IMR-90 (cell line): ENCODE results near the gene ALG13. TPM values are rescaled to one million over a fixed set of nuclear protein-coding genes. Genes with fewer than 3 reads are reported as not detected.

Experiments
- ATAC-seq: fragments of 200-7000 bp; cut with Tn5 transposase; 2 replicates; pipeline ENCODE4 v1.9.1; 2020; ENCODE audit warnings: low read depth, mild to moderate bottlenecking, moderate library complexity
- BruUV-seq: library from RNA; stranded (reverse); fragments of 400-500 nt; replicated peaks from 2 replicates; lab custom pipeline; 2021; lab: Mats Ljungman, UMichigan
- CTCF ChIA-PET: fragments of 300-600 bp; formaldehyde crosslinking; extraction: SDS; loops from one replicate; lab custom pipeline; 2021; ENCODE audit warnings: antibody characterized with exemption; lab: Yijun Ruan, JAX
- POLR2A ChIA-PET: fragments of 300-600 bp; sonication (Branson Sonifier 250); formaldehyde crosslinking; loops from one replicate; lab custom pipeline; 2022; ENCODE audit warnings: antibody characterized with exemption; ENCODE audit not compliant: unreplicated experiment; lab: Charles Lee
- DNase-seq: peaks from one replicate; pipeline ENCODE4 v3.0.0; 2013
- H2AFZ ChIP-seq: replicated peaks from 2 replicates; pipeline ENCODE3; 2013; ENCODE audit warnings: low read length, mild to moderate bottlenecking; ENCODE audit not compliant: poor library complexity
- H2AK5ac ChIP-seq: 2 replicates; pipeline ENCODE4 v1.6.1; 2013; ENCODE audit warnings: low read depth, low read length, inconsistent platforms
- H2AK9ac ChIP-seq: replicated peaks from 2 replicates; pipeline ENCODE3; 2013; ENCODE audit warnings: mild to moderate bottlenecking, low read depth, low read length, moderate library complexity; ENCODE audit not compliant: poor library complexity
- H2BK120ac ChIP-seq: 2 replicates; pipeline ENCODE4 v1.6.1; 2013; ENCODE audit warnings: low read depth, low read length, inconsistent platforms
- H2BK15ac ChIP-seq: 3 replicates; pipeline ENCODE4 v1.6.1; 2013; ENCODE audit warnings: low read depth, low read length, inconsistent platforms
- H2BK20ac ChIP-seq: 2 replicates; pipeline ENCODE4 v1.6.1; 2013; ENCODE audit warnings: low read depth, mild to moderate bottlenecking, inconsistent platforms, low read length, moderate library complexity
- H2BK5ac ChIP-seq: 2 replicates; pipeline ENCODE4 v1.6.1; 2013; ENCODE audit warnings: mild to moderate bottlenecking, low read depth, low read length, inconsistent platforms; ENCODE audit not compliant: poor library complexity, severe bottlenecking
- H3K14ac ChIP-seq: replicated peaks from 2 replicates; pipeline ENCODE4 v1.6.1; 2013; ENCODE audit warnings: low read depth, low read length, inconsistent platforms
- H3K18ac ChIP-seq: 2 replicates; pipeline ENCODE4 v1.6.1; 2013; ENCODE audit warnings: low read depth, low read length, control low read depth
- H3K23ac ChIP-seq: 2 replicates; pipeline ENCODE4 v1.6.1; 2013; ENCODE audit warnings: low read depth, low read length, inconsistent platforms
- H3K27ac ChIP-seq: 2 replicates; pipeline ENCODE4 v1.5.1; 2013; ENCODE audit warnings: mild to moderate bottlenecking, control low read depth, low read length; ENCODE audit not compliant: insufficient read depth
- H3K27me3 ChIP-seq: 2 replicates; pipeline ENCODE4 v1.6.1; 2013; ENCODE audit warnings: low read length; ENCODE audit not compliant: control insufficient read depth, insufficient read depth
- H3K36me3 ChIP-seq: 2 replicates; pipeline ENCODE4 v1.6.1; 2013; ENCODE audit warnings: low read length, mixed read lengths; ENCODE audit not compliant: control insufficient read depth, insufficient read depth
- H3K4ac ChIP-seq: 2 replicates; pipeline ENCODE4 v1.6.1; 2013; ENCODE audit warnings: low read depth, low read length, inconsistent platforms
- H3K4me1 ChIP-seq: 2 replicates; pipeline ENCODE4 v1.6.1; 2013; ENCODE audit warnings: low read length, mixed read lengths; ENCODE audit not compliant: control insufficient read depth, insufficient read depth
- H3K4me2 ChIP-seq: 2 replicates; pipeline ENCODE4 v1.6.1; 2013; ENCODE audit warnings: low read depth, mild to moderate bottlenecking, control low read depth, low read length, moderate library complexity
- H3K4me3 ChIP-seq: 2 replicates; pipeline ENCODE4 v1.5.1; 2013; ENCODE audit warnings: low read depth, mild to moderate bottlenecking, control low read depth, low read length, moderate library complexity; ENCODE audit not compliant: insufficient read depth
- H3K56ac ChIP-seq: 2 replicates; pipeline ENCODE4 v1.6.1; 2013; ENCODE audit warnings: low read length, inconsistent platforms; ENCODE audit not compliant: insufficient read depth; ENCODE audit errors: extremely low read depth
- H3K79me1 ChIP-seq, 2 experiments: 2 replicates each; pipeline ENCODE4 v1.6.1; 2013; ENCODE audit warnings: low read length in 2 of 2, inconsistent platforms in 1 of 2, low read depth in 1 of 2
- H3K9ac ChIP-seq: 2 replicates; pipeline ENCODE4 v1.6.1; 2013; ENCODE audit warnings: low read depth, low read length, control low read depth
- H3K9me1 ChIP-seq: 2 replicates; pipeline ENCODE4 v1.6.1; 2013; ENCODE audit warnings: low read length, inconsistent platforms; ENCODE audit not compliant: insufficient read depth
- H3K9me3 ChIP-seq: 2 replicates; pipeline ENCODE4 v1.6.1; 2013; ENCODE audit warnings: low read length; ENCODE audit not compliant: control insufficient read depth, insufficient read depth
- H4K20me1 ChIP-seq: 2 replicates; pipeline ENCODE4 v1.6.1; 2013; ENCODE audit warnings: low read length, inconsistent platforms; ENCODE audit not compliant: insufficient read depth
- H4K5ac ChIP-seq: 2 replicates; pipeline ENCODE4 v1.6.1; 2013; ENCODE audit warnings: mild to moderate bottlenecking, low read depth, low read length, control low read depth
- H4K8ac ChIP-seq, 2 experiments: 2 replicates each; pipeline ENCODE4 v1.6.1; 2013; ENCODE audit warnings: low read depth in 2 of 2, low read length in 2 of 2, control low read depth in 1 of 2, inconsistent platforms in 1 of 2
- H4K91ac ChIP-seq: 2 replicates; pipeline ENCODE4 v1.6.1; 2013; ENCODE audit warnings: low read depth, low read length, inconsistent platforms; ENCODE audit not compliant: insufficient read depth
- BHLHE40 ChIP-seq: fragments of 150-350 bp; IDR thresholded peaks from 2 replicates; pipeline ENCODE4 v1.6.1; 2016; ENCODE audit warnings: mild to moderate bottlenecking, low read depth, low read length
- CEBPB ChIP-seq: IDR thresholded peaks from 2 replicates; pipeline ENCODE4 v1.6.1; 2012; ENCODE audit warnings: low read depth, low read length, improper control_type of control experiment
- FOS ChIP-seq: fragments of 150-350 bp; IDR thresholded peaks from 2 replicates; pipeline ENCODE4 v1.6.1; 2016; ENCODE audit warnings: low read depth, low read length
- MAFK ChIP-seq: IDR thresholded peaks from 2 replicates; pipeline ENCODE4 v1.6.1; 2012; ENCODE audit warnings: low read depth, low read length, improper control_type of control experiment
- MAZ ChIP-seq: IDR thresholded peaks from 2 replicates; pipeline ENCODE4 v1.6.1; 2012; ENCODE audit warnings: low read depth, mild to moderate bottlenecking, low read length, improper control_type of control experiment, moderate library complexity, borderline replicate concordance
- MXI1 ChIP-seq: IDR thresholded peaks from 2 replicates; pipeline ENCODE4 v1.6.1; 2012; ENCODE audit warnings: low read depth, mild to moderate bottlenecking, low read length, moderate library complexity, borderline replicate concordance
- NFE2L2 ChIP-seq: fragments of 150-350 bp; IDR thresholded peaks from 2 replicates; pipeline ENCODE4 v1.6.1; 2016; ENCODE audit warnings: low read depth, mild to moderate bottlenecking, low read length
- POLR2A ChIP-seq: IDR thresholded peaks from 2 replicates; pipeline ENCODE4 v1.6.1; 2012; ENCODE audit warnings: mild to moderate bottlenecking, low read depth, low read length
- RAD21 ChIP-seq: IDR thresholded peaks from 2 replicates; pipeline ENCODE4 v1.6.1; 2012; ENCODE audit warnings: low read length, improper control_type of control experiment
- RCOR1 ChIP-seq: IDR thresholded peaks from 2 replicates; pipeline ENCODE4 v1.6.1; 2012; ENCODE audit warnings: mild to moderate bottlenecking, low read length, improper control_type of control experiment; ENCODE audit not compliant: insufficient replicate concordance
- SMC3 ChIP-seq: fragments of 150-350 bp; IDR thresholded peaks from 2 replicates; pipeline ENCODE4 v1.6.1; 2016; ENCODE audit warnings: low read depth, mild to moderate bottlenecking, antibody characterized with exemption, low read length, moderate library complexity
- USF2 ChIP-seq: fragments of 150-350 bp; IDR thresholded peaks from 2 replicates; pipeline ENCODE4 v1.6.1; 2017; ENCODE audit warnings: mild to moderate bottlenecking, antibody characterized with exemption, low read length, low read depth
- WGBS, 2 experiments: methylation state at CpG; one replicate each; pipeline versions ENCODE4 v1.1.5 to v1.1.7; 2013; ENCODE audit warnings: missing lambda C conversion rate in 2 of 2; ENCODE audit not compliant: insufficient read length in 1 of 2; ENCODE audit errors: extremely low coverage in 2 of 2; 5-methylcytosine and 5-hydroxymethylcytosine counted together
- dilution Hi-C: fragments of 300-500 bp; cut with HindIII; formaldehyde crosslinking; loops from one replicate; pipeline ENCODE4 v1.14.3; 2018; ENCODE audit warnings: low sequenced_read_pairs; ENCODE audit not compliant: unreplicated experiment
- in situ Hi-C: fragments of 300-500 bp; cut with MboI; formaldehyde crosslinking; loops from 3 replicates; pipeline ENCODE4 v1.14.3; 2019; ENCODE audit warnings: low sequenced_read_pairs, inconsistent platforms, mixed read lengths
- intact Hi-C: fragments of 100-400 bp; cut with micrococcal nuclease; formaldehyde crosslinking; loops from 2 replicates; pipeline ENCODE4 v1.10.0; 2022
- polyA plus RNA-seq, 3 experiments: library from polyadenylated mRNA; depleted of rRNA; stranded (reverse); fragments of >200 nt; gene quantifications; 2 replicates each; pipeline ENCODE4 v1.2.3, GENCODE V29; 2012; ENCODE audit warnings: low replicate concordance in 1 of 3
- total RNA-seq: library from RNA; depleted of rRNA; stranded (reverse); fragments of >200 nt; gene quantifications from 2 replicates; pipeline ENCODE4 v1.2.3, GENCODE V29; 2012

ALG13 gene
- total and polyA plus RNA-seq, 2 of the 4 experiments (the other 2 are of a cell fraction) = 42.7 to 54.0 TPM

GRCh38 chrX:111778591-111778990 is 97.6 kb downstream of the ALG13 start:
- Histone ChIP-seq H3K79me1 (no peaks in the 10 kb centered on the region), H3K9ac (no peak overlapping the region), H3K36me3 (no peaks in the 10 kb centered on the region), H3K27me3 (peaks cover 4% of the 10 kb centered on the region), H3K9me3 (no peaks in the 10 kb centered on the region), H3K4me1 (no peaks in the 10 kb centered on the region), H2AK5ac (no peak overlapping the region), H4K8ac (no peak overlapping the region), H2BK5ac (no peak overlapping the region), H3K4ac (no peak overlapping the region), H2BK15ac (no peak overlapping the region), H3K56ac (no peak overlapping the region), H2BK20ac (no peak overlapping the region), H3K23ac (no peak overlapping the region), H4K91ac (no peak overlapping the region), H2AK9ac (no peak overlapping the region), H3K18ac (no peak overlapping the region), H4K5ac (no peak overlapping the region), H3K4me2 (no peak overlapping the region), H2BK120ac (no peak overlapping the region), H3K14ac (no peak overlapping the region), H3K4me3 (no peak overlapping the region), H2AFZ (no peak overlapping the region), H3K9me1 (no peaks in the 10 kb centered on the region), H3K27ac (no peak overlapping the region), H4K20me1 (no peaks in the 10 kb centered on the region)
- intact Hi-C loops = no loop called here
- BruUV-seq = no TSS peak
- in situ Hi-C loops = no loop called here
- no CpG with 5 or more reads among the region's 1 CpG for WGBS, 2 experiments
- no peak for DNase-seq
- ATAC-seq = peak; percentile 32
- TF ChIP-seq USF2 (no peak), RAD21 (no peak), RCOR1 (no peak), NFE2L2 (no peak), SMC3 (no peak), FOS (no peak), MAFK (no peak), MAZ (no peak), MXI1 (no peak), BHLHE40 (no peak), POLR2A (no peak), CEBPB (no peak)
- POLR2A ChIA-PET = no interaction called here
- CTCF ChIA-PET = no interaction called here
- dilution Hi-C loops = no loop called here
